Activated CD4-positive, alpha-beta T cell treated with anti-CD3 and anti-CD28 coated beads, Interleukin-2, amount 50 U/mL, for 16 hours (primary cell): ENCODE data around the gene TAOK1.

Source experiments
- DNase-seq: peaks from one replicate; pipeline ENCODE4 v3.0.0-alpha.2; 2020

TAOK1 gene

DNA sequence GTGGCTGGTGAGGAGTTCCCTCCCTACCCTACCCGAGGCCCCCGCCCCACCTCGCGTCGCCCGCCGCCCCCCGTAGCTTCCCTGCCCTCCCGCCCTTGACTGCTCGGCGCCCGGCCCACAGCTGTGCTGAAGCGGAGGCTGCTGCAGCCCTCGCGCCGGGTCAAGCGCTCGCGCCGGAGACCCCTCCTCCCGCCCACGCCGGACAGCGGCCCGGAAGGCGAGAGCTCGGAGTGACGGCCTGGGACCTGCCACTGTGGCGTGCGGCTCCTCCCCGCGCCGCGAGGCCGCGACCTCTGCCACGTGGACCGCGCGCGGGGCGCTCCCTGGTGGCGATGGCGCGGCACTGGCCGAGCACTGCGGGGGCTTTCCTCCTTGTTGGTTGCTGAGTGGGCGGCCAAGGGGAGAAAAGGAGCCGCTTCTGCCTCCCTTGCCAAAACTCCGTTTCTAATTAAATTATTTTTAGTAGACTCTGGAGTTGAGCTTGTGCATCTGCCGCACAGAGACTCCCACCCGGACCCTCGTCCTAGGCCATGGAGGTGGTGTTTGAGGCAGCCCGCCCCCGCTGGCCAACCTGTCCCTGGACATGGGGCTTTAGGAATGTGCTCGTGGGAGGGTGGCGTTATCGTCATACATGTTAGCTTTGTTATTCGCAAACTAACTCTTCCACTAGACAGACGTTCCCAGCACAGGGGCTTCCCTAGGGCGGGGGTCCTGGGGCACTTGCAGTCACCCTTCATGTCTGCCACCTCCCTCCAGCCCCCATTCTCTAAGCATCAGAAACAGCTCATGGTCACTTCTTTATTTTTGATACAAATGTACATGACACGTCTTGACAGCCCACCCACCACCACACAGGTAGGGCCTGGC, 182.8 kb downstream of the TAOK1 start:
- no peak for DNase-seq

DNA sequence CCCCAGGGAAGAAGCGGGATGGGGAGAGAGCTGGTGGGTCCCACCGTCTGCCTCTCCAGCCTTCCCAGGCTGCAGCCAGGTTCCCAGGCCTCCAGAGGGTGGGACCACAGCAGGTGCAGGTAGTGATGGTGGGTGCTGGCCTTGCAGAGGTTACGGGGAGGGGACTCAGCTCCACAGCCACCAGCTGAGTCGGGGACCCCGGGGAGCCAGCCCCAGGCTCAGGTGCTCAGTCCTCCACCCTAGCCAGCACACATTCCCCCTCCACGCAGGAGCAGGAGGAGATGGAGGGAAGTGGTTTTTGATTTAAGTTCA, 183.4 kb downstream of the TAOK1 start:
- no peak for DNase-seq

DNA sequence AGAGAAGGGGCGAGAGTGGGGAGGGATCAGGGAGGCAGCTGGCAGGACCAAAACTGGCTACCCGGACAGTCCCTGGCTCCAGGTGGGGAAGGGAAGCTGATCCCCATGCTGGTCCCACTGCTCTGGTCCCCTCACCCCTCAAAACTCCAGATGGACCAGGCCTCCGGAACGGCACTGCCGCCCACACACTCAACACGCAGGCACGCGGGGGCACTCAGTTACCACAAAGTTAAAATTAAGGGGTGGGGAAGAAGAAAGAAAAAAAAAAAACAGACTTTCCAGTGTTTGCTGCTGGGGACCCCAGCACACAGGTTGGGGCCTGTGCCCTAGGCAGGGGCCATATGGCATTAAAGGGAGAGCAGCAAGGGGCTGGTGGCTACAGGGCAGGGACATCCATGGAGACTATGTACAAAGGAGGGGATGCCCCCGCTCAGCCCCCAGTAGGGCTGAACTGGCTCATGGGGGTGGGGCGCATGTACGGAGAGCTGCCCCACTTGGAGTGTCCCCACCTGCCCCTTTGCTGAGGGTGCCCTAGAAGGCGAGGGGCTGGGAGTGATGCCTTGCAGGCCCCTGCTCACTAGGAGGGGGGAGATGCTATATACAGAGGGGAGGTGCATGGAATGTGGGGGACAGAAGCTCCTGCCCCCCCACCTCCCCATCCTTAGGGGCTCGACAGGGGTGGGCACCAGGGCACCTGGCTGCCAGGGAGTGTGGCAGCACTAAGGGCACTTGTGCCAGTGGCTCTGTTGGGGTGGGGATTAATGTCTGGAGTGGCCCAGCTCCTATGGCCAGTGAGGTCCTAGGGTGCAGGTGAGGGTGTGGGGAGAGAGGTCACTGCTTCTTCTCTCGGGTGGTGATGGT, 183.9 kb downstream of the TAOK1 start:
- DNase-seq = no peak

GRCh38 chr17:29574732-29575510, 184.8 kb downstream of the TAOK1 start:
- DNase-seq = no peak

DNA sequence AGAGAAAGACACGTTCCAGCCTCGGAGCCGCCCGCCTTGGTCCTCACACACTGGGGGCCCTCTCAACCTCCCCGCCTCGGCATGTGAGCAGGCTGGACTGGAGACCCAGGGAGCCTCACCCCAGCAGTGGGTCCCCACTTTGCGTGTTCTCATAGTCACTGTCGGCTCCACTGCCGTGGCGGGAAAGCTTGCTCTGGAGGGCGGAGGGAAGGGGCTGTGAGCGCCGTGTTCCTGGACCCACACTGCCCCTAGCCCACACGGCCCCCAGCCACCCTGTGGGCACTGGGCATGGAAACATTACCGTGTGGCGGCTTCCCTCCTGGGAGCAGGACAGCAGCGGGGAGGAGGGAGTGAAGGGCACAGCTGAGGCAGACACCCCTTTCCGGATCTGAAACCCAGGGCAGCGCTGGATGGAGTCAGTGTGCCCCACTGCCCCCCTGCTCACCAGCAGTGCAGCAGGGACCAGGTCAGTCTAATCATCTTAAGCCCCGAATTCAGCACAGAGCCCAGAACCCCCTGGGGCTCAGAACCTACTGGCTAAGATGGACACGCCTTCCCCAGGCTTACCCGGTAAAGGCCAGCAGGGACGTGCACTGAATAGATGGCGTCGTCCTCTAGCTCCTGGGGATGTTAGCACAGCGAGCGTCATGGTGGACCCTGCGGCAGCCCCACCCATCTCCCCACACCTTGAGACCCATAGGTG, 185.5 kb downstream of the TAOK1 start:
- DNase-seq = no peak

- DNase-seq = no peak
Observed at GRCh38 chr17:29576214-29577000, 186.2 kb downstream of the TAOK1 start.

- DNase-seq = no peak
Observed at GRCh38 chr17:29577001-29577370, 186.8 kb downstream of the TAOK1 start.

DNA sequence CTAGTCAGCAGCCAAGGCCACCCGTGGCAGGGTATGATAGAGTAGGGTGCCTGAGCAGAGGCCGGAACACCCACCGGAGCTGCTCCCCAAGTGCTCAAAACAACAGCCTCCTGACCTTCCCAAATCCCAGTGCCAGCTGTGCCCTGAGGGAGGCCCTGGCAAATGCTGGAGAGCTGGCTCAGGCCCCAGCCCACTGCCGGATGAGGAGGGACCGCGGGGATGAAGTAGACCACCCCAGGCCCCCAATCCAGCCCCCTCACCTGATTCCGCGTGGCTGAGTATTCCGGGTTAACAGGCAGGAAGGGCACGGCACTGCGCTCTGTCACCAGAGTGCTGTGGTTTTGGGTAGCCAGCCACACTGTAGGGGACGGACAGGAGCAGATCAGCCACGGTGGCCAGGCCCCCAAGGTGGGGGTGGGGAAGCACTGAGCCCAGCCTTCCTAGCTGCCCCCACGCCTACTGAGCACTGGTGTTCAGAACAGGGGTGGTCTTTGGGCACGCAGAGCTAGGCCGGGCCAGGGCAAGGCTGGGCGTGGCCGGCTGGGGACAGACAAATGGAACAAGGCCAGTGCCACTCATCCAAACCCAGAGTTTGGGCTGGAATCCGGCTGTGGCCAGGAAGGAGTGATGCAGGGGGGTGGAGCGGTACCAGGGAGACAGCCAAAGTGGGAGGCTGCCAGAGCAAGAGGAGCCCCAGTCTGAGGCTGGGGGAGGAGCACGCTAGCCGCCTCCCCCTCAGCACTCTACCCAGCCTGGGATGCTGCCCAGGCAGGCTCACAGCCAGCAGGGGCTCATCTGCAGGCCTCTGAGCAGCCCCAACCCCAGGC, 187.4 kb downstream of the TAOK1 start:
- DNase-seq = no peak

DNA sequence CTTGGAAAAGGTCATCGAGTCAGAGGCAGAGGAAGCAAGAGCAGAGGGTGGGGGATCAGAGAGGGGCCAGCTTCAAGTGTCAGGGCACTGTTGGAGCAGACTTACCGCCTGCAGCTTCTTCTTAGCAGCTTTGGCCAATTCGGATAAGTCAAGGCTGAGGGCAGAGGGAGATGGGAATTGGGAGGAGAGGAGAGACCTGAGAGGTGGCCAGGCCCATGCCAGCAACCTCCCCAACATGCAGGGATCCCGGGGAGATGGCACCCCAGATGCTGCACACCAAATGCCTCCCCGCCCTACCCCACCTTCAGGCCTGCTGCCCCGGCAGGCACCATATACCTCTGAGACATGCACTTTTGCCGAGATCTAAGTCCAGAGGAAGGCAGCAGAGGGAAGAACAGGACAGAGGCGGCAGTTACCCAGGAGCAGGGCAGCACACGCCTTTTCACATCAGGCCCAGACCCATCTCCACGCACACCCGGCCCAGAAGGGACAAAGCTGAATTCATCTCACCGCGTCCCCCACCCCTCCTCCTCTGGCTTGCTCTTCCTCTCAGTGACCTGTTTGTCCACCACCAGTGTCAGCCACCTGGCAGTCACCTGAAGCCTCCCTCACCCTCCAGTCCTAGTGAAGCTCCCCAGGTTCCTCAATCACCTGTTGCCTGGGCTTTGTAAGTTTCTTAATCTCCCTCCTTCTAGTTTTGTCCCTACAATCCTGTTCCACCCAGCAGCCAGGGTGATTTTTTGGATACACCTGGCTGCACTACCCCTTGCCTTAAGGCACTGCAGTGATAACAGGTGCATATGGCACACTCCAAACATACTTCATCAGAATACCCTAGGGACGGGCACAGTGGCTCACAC, 188.7 kb downstream of the TAOK1 start:
- no peak for DNase-seq

GRCh38 chr17:29579866-29580771, 190.0 kb downstream of the TAOK1 start:
- peak; percentile 92 for DNase-seq

- no peak for DNase-seq
Observed at GRCh38 chr17:29581583-29582253, 191.6 kb downstream of the TAOK1 start.

DNA sequence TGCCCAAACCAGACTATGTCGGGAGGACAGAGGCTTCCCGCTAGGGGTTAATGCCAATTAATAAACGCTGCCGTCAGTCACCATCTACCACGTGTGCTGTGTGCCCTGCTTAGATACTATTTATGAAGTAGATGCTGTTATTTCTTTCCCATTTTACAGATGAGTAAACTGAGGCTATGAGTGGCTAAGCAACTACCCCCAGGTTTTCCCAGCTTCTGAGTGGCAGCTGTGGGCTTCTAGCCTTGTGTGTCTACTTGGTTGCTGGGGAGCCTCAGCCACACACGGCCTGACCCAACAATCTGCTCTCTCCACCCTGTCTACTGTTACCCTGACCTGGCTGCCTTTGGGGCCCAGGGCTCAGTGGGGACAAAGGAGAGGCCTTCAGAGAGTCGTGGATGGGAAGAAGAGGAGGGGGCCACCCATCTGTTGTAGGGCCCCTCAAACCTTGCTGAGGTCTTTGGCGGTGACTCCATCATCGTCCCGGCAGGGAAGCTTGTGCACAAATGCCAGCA, 192.1 kb downstream of the TAOK1 start:
- no peak for DNase-seq

GRCh38 chr17:29582772-29583171, 192.6 kb downstream of the TAOK1 start:
- no peak for DNase-seq

DNA sequence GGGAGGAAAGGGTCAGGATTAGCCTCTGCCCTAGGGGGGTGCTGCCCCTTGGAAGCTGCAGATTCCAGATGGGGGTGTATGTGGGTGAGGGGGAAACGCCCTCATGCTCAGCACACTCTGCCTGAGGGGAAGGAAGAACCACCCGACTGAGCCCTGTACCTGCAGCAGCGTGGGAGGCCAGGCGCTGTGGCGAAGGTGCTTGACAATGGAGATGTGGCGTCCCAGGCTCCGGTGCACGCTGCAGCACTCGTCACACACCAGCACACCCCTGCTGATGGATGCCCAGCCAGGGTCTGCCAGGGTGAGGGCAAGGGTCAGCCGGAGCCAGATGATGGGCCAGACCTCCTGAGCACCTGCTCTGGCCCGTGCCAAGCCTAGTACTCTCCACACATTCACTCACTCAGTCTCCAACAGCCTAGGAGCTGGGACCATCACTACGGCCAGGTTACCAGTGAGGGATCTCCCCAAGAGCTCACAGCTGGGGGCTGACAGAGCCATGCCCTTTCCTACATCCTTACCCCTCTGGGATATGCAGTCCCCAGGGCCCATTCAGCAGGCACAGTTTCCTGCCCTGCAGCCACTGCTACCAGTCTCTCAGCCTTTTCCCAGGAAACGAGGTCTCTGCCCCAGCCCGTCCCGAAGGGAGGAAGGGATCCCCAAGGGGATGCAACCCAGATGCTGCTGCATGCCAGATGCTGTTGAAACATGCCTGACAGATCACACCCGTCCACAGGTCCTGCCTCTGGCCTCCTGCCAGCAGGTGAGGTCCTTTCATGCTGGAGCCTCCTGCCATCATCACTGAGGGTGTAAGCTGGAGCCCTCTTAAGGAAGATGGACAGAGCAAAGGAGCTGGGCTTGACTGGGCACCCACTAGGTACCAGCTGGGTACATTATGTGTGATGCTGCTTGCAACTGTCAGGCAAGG, 193.4 kb downstream of the TAOK1 start:
- no peak for DNase-seq

- DNase-seq = no peak
Observed at GRCh38 chr17:29584452-29585079, 194.4 kb downstream of the TAOK1 start.

DNA sequence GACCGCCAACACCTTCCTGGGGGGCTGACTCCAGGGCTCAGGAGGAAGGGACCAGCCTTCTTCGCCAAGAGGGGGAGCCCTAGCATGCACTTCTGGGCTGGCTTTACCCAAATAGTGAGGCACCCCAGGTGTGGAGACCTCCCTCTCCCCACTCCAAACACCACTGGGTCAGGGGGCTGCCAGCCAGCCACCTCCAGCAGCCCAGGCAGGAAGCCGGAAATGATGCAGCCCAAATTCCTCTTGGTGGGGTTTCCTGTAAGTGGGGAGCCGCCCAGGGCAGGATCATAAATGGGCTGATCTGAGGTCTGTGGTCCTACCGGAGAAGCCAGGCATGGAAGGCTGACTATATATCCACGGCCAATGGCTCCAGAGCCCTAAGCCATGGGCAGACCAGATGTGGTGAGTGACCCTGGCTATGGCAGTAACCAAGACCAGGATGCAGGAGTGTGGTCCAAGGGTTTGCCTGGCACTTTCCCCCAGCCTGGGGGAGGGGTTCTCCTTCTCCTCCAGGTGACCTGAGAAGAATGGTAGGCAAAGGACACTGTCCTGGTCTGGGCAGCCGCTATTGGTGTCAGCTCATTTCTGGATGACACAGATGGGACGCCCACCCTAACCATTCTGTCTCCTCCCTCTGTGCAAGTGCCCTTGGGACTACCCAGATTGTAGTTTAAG, 195.1 kb downstream of the TAOK1 start:
- DNase-seq = peak; percentile 34
